ENCODE results near the gene TTC24. TPM values are rescaled to one million over a fixed set of nuclear protein-coding genes. Genes with fewer than 3 reads are reported as not detected.
A peak's percentile ranks its signal among the peaks of the same experiment; 100 is the strongest.

TTC24 gene
- total RNA-seq, 2 donors from 2014 or later = 14.7 to 17.4 TPM

GRCh38 chr1:156559797-156560385 lies 19.6 kb upstream of the TTC24 start:
- DNase-seq (no peak), ATAC-seq (replicated peaks in 1 of 2) (no peak)
- Mint-ChIP-seq H3K27me3 (ENCODE audit: low read depth) (no peaks in the 10 kb centered on the region), H3K4me3 (no peak overlapping the region), H3K36me3 (ENCODE audit: insufficient read depth in 2 of 2) (peaks cover 0 to 1% of the 10 kb centered on the region in 2 donors), H3K9me3 (no peaks in the 10 kb centered on the region), H3K4me1 (ENCODE audit: low read depth) (no peaks in the 10 kb centered on the region), H3K27ac (no peak overlapping the region)

- no peak overlapping the region for H3K4me3 Mint-ChIP-seq
- H3K36me3 Mint-ChIP-seq (ENCODE audit: insufficient read depth in 2 of 2) = peaks cover 0 to 1% of the 10 kb centered on the region in 2 donors
- DNase-seq = no peak
- H3K27ac Mint-ChIP-seq = no peak overlapping the region
- H3K9me3 Mint-ChIP-seq = no peaks in the 10 kb centered on the region
- no peaks in the 10 kb centered on the region for H3K4me1 Mint-ChIP-seq (ENCODE audit: low read depth)
- no peak for ATAC-seq (replicated peaks in 1 of 2)
- H3K27me3 Mint-ChIP-seq (ENCODE audit: low read depth) = no peaks in the 10 kb centered on the region
Observed at GRCh38 chr1:156560585-156561163, 18.8 kb upstream of the TTC24 start.

- Mint-ChIP-seq H3K9me3 (no peaks in the 10 kb centered on the region), H3K27ac (no peak overlapping the region), H3K36me3 (ENCODE audit: insufficient read depth in 2 of 2) (no peaks in the 10 kb centered on the region), H3K4me1 (ENCODE audit: low read depth) (peaks cover under 1% of the 10 kb centered on the region), H3K4me3 (no peak overlapping the region), H3K27me3 (ENCODE audit: low read depth) (peaks cover 1% of the 10 kb centered on the region)
- ATAC-seq (replicated peaks in 1 of 2) (no peak), DNase-seq (no peak)
Observed at GRCh38 chr1:156565519-156565918, 14.0 kb upstream of the TTC24 start.

DNA sequence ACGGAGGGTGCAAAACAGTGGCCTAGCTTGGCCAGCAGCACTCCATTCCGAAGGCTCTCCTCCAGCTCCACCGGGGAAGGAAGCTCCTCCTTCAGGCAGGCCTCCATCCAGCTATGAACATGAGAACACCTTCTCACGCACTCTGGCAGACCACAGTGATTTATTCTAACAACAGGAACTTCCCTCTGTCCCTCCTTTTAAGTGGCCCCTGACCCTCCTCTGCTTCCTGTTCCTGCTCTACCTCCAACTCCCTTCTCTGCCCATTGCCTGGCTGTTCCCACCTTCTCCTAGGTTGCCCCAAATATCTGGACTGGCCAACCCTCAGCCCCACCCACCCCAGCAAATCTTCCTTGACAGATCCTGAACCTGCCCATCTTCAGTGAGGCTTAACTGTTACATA lies 13.1 kb upstream of the TTC24 start:
- peaks cover 10% of the 10 kb centered on the region for H3K27me3 Mint-ChIP-seq (ENCODE audit: low read depth)
- H3K4me1 Mint-ChIP-seq (ENCODE audit: low read depth) = peaks cover 9% of the 10 kb centered on the region
- no peak for ATAC-seq (replicated peaks in 1 of 2)
- peaks cover 0 to 1% of the 10 kb centered on the region in 2 donors for H3K36me3 Mint-ChIP-seq (ENCODE audit: insufficient read depth in 2 of 2)
- no peak overlapping the region for H3K4me3 Mint-ChIP-seq
- no peak for DNase-seq
- H3K9me3 Mint-ChIP-seq = no peaks in the 10 kb centered on the region
- H3K27ac Mint-ChIP-seq = no peak overlapping the region

DNA sequence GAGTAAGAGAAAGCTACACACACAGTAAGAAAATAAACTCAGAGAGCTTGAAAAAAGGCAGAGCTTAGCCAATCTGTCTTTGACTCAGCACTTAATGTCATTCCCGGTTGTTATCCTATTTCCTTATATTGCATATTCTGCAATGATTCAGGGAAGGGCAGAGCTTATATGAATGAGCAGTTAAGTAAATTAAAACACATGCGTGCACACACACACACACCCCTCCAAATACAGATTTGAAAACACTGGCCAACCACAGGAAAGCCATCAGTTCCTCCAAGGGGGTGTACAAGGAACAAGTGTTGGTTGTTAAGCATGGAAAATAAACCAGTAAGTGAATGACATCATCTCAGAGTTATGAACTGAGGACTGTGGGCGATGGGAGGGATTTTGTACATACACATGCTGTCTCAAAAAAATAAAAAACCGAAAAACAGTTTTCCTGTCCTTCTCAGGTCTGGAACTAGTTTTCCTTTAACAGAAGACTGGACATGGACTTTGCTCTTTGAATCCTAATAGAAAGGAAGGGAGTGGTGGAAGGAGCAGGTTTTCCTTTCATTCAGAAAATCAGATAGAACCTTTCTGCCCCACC lies 8.2 kb upstream of the TTC24 start:
- peak; percentile 34 to 49 for ATAC-seq (replicated peaks in 1 of 2)
- H3K4me3 Mint-ChIP-seq = peak overlapping the region; percentile 92 to 96
- no peaks in the 10 kb centered on the region for H3K9me3 Mint-ChIP-seq
- peaks cover 31% of the 10 kb centered on the region for H3K27me3 Mint-ChIP-seq (ENCODE audit: low read depth)
- no peak overlapping the region for H3K27ac Mint-ChIP-seq
- H3K4me1 Mint-ChIP-seq (ENCODE audit: low read depth) = peaks cover 27% of the 10 kb centered on the region
- DNase-seq = no peak
- peaks cover 2 to 4% of the 10 kb centered on the region in 2 donors for H3K36me3 Mint-ChIP-seq (ENCODE audit: insufficient read depth in 2 of 2)

GRCh38 chr1:156571919-156572662 lies 7.4 kb upstream of the TTC24 start, which contains the start of gene IQGAP3:
TSS of gene IQGAP3 (minus strand) at chr1:156572565. CDS start at chr1:156572529, 36 bp downstream.
- peaks cover 31% of the 10 kb centered on the region for H3K27me3 Mint-ChIP-seq (ENCODE audit: low read depth)

DNA sequence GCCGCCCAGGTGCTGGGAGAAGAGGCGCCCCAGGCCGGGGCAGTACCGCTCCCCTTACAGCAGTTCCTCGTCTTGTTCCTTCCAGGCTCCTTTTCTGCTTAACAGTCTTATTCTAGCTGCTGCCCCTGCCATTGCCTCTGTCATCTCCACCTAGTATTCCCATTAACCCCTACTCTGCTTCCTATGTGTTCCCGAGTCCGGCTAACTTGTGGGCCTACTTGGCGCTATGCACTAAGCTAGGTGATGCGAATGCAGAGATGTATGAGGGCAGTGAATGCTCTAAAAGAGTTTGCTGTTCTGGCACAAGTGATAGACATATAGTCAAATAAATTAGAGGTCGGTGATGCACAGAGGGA lies 6.9 kb upstream of the TTC24 start:
- no peaks in the 10 kb centered on the region for H3K9me3 Mint-ChIP-seq
- H3K27ac Mint-ChIP-seq = peak overlapping the region; percentile 11
- H3K27me3 Mint-ChIP-seq (ENCODE audit: low read depth) = peaks cover 31% of the 10 kb centered on the region
- peak in 1 of 2 donors; percentile 7 for ATAC-seq (replicated peaks in 1 of 2)
- H3K4me3 Mint-ChIP-seq = peak overlapping the region; percentile 92 to 96
- DNase-seq = no peak
- H3K4me1 Mint-ChIP-seq (ENCODE audit: low read depth) = peaks cover 27% of the 10 kb centered on the region
- H3K36me3 Mint-ChIP-seq (ENCODE audit: insufficient read depth in 2 of 2) = peaks cover 2 to 4% of the 10 kb centered on the region in 2 donors

More at GRCh38 chr1:156571919-156572662, 7.4 kb upstream of the TTC24 start, which contains the start of gene IQGAP3:
- Mint-ChIP-seq H3K9me3 (no peaks in the 10 kb centered on the region), H3K36me3 (ENCODE audit: insufficient read depth in 2 of 2) (peaks cover 2 to 4% of the 10 kb centered on the region in 2 donors), H3K4me1 (ENCODE audit: low read depth) (peaks cover 27% of the 10 kb centered on the region), H3K4me3 (peak within 1 kb of the TSS; percentile 92 to 96), H3K27ac (peak within 1 kb of the TSS; percentile 11)
- DNase-seq = peak; percentile 71 to 78
- peak; percentile 83 to 93 for ATAC-seq (replicated peaks in 1 of 2)

DNA sequence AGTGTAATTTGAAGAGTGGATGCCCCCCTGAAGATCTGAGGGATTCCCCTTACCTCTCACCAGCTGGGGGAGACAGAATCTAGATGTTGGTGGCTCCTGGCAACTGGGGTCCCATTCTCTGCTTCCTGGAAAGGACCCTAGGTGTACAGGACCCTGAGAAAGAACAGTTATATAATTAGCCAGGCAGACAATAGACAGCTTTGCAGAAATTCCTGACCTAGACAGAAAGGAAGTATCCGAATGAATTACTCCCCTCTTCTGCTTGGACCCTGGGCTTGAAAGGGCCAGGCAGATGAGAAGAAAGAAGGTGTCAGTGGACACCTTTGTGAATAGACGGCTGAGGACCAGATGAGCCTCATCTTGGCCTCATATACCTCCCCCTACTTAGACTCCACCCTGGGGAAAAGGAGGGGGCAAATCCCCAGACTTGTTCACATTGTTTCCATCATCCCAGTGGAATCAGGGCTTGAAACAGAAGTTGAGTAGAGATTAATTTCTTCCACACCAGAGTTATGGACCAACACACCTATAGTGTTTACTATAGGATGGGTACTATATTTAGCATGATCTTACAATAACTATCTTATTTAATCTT lies 5.4 kb upstream of the TTC24 start:
- DNase-seq (no peak), ATAC-seq (replicated peaks in 1 of 2) (no peak)
- Mint-ChIP-seq H3K4me3 (no peak overlapping the region), H3K27me3 (ENCODE audit: low read depth) (peaks cover 31% of the 10 kb centered on the region), H3K9me3 (no peaks in the 10 kb centered on the region), H3K27ac (no peak overlapping the region), H3K4me1 (ENCODE audit: low read depth) (peaks cover 32% of the 10 kb centered on the region), H3K36me3 (ENCODE audit: insufficient read depth in 2 of 2) (peaks cover 2 to 4% of the 10 kb centered on the region in 2 donors)

- ATAC-seq (replicated peaks in 1 of 2) (no peak), DNase-seq (no peak)
- H3K4me3 Mint-ChIP-seq = no peak overlapping the region
- no peaks in the 10 kb centered on the region for H3K36me3 Mint-ChIP-seq (ENCODE audit: insufficient read depth in 2 of 2)
- no peaks in the 10 kb centered on the region for H3K9me3 Mint-ChIP-seq
- H3K4me1 Mint-ChIP-seq (ENCODE audit: low read depth) = peaks cover 28% of the 10 kb centered on the region
- no peak overlapping the region for H3K27ac Mint-ChIP-seq
- H3K27me3 Mint-ChIP-seq (ENCODE audit: low read depth) = peaks cover 10% of the 10 kb centered on the region
Observed at GRCh38 chr1:156577550-156577949, 2.0 kb upstream of the TTC24 start.

DNA sequence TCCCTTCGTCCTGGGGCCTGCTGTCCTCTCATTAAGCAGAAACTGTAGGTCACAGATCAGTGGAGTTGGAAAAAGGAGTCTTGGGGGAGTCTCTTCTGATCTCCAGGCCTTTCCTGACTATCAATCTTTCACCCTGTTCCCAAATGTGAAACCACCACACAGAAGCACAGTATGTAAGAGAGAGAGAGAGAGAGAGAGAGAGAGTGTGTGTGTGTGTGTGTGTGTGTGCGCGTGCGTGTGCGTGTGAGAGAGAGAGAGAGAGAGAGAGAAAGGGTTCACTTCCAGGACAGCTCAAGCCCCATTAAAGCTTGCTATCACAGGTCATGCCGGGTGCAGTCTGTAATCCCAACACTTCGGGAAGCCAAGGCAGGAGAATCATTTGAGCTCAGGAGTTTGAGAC lies 1.5 kb upstream of the TTC24 start:
- H3K27me3 Mint-ChIP-seq (ENCODE audit: low read depth) = peaks cover 5% of the 10 kb centered on the region
- no peak overlapping the region for H3K4me3 Mint-ChIP-seq
- no peaks in the 10 kb centered on the region for H3K9me3 Mint-ChIP-seq
- no peak overlapping the region for H3K27ac Mint-ChIP-seq
- DNase-seq = no peak
- H3K36me3 Mint-ChIP-seq (ENCODE audit: insufficient read depth in 2 of 2) = no peaks in the 10 kb centered on the region
- peaks cover 28% of the 10 kb centered on the region for H3K4me1 Mint-ChIP-seq (ENCODE audit: low read depth)
- ATAC-seq (replicated peaks in 1 of 2) = no peak

DNA sequence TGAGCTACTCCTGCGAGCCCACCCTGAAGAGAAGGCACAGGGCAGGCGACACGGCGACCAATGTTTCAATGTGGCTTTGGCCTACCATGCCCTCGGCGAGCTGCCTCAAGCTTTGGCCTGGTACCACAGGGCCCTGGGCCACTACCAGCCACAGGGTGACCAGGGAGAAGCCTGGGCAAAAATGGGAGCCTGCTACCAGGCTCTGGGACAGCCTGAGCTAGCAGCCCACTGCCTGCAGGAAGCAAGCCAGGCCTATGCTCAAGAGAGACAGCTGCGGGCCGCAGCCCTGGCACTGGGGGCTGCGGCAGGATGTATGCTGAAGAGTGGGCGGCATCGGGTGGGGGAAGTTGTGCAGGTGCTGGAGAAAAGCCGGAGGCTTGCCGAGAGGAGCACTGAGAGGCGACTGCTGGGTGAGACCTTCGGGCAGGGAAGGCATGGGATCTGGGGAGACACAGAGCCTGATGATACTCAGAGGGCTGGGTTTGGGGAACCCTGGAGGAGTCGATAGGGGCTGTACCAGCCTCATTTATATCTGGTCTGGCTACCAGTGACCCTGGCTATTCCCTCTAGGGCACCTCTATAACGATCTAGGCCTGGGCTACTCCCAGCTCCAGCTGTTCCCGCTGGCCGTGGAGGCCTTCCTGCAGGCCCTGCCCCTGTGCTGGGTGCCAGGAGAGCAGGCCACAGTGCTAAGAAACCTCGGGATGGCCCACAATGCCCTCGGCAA lies 2.3 kb downstream of the TTC24 start:
- H3K9me3 Mint-ChIP-seq = no peaks in the 10 kb centered on the region
- peak; percentile 72 to 80 for ATAC-seq (replicated peaks in 1 of 2)

GRCh38 chr1:156582388-156583017 lies 3.0 kb downstream of the TTC24 start:
- DNase-seq (peak; percentile 41 to 42), ATAC-seq (replicated peaks in 1 of 2) (peak; percentile 65 to 69)
- Mint-ChIP-seq H3K36me3 (ENCODE audit: insufficient read depth in 2 of 2) (no peaks in the 10 kb centered on the region), H3K27me3 (ENCODE audit: low read depth) (no peaks in the 10 kb centered on the region), H3K4me1 (ENCODE audit: low read depth) (peaks cover 40% of the 10 kb centered on the region), H3K9me3 (no peaks in the 10 kb centered on the region), H3K27ac (peak overlapping the region; percentile 53), H3K4me3 (peak overlapping the region; percentile 79 to 96)

More for the DNA sequence above, 2.3 kb downstream of the TTC24 start:
- Mint-ChIP-seq H3K4me3 (peak overlapping the region; percentile 79 to 96), H3K27me3 (ENCODE audit: low read depth) (no peaks in the 10 kb centered on the region), H3K36me3 (ENCODE audit: insufficient read depth in 2 of 2) (no peaks in the 10 kb centered on the region), H3K27ac (peak overlapping the region; percentile 53), H3K4me1 (ENCODE audit: low read depth) (peaks cover 40% of the 10 kb centered on the region)
- peak; percentile 59 to 63 for DNase-seq

Data from activated T-cell treated with anti-CD3 and anti-CD28 coated beads, Interleukin-2, amount 50 U/mL, for 72 hours (primary cell).